Measurements from ENCODE around the gene PRPSAP2. TPM values are rescaled to one million over a fixed set of nuclear protein-coding genes. Genes with fewer than 3 reads are reported as not detected.

PRPSAP2 gene
- total and polyA plus RNA-seq, 2 of the 8 experiments (the other 6 are each of a cell fraction or from before 2014, with no cell fraction given): 28.7 to 50.5 TPM

DNA sequence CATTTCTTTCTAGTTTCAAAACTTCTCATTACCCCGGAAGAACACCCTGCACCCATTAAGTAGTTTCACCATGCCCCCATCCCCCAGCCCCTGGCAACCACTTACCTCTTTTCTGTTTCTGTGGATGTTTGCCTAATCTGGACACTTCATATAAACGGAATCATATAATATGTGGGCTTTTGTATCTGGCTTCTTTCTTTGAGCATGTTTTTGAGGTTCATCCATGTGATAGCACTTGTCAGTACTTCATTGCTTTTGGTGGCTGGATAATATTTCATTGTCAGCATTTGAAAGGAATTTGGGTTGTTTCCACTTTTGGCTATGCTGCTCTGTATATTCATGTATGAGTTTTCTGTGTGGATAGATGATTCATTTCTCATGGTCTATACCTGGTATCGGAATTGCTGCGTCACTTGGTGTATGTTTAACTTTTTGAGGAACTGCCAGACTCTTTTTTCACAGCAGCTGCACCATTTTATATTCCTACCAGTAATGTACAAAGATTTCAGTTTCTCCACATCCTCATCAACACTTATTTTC lies 64.1 kb downstream of the PRPSAP2 start:
- DNase-seq (ENCODE audit: low read depth in 1 of 2, low spot score in 2 of 2) (no peak), FAIRE-seq (no peak)
- Histone ChIP-seq H4K91ac (replicated peaks; ENCODE audit: insufficient read length, low read length) (no peak overlapping the region), H4K20me1 (replicated peaks in 1 of 2; ENCODE audit: control insufficient read depth in 1 of 2, insufficient read depth in 2 of 2, low read length in 2 of 2) (no peaks in the 10 kb centered on the region), H3K79me1 (ENCODE audit: low read depth, low read length) (peaks cover 3% of the 10 kb centered on the region; the same call in 1 of the 2 replicates), H3K23ac (ENCODE audit: insufficient read length) (no peak overlapping the region), H3K4me3 (ENCODE audit: extremely low read depth in 1 of 4, insufficient read depth in 2 of 4, low read depth in 3 of 4, low read length in 4 of 4) (no peak overlapping the region), H4K5ac (ENCODE audit: insufficient read length, low read depth, low read length) (no peak overlapping the region), H2AK5ac (ENCODE audit: low read depth, low read length) (no peak overlapping the region), H4K8ac (ENCODE audit: extremely low read depth, insufficient read depth, low read length) (no peak overlapping the region), H3K79me2 (ENCODE audit: control insufficient read depth in 1 of 2, insufficient read depth in 2 of 2, low read length in 2 of 2) (peaks cover 0 to 7% of the 10 kb centered on the region in 2 experiments; a peak in 1 of 4 replicates), H2BK15ac (ENCODE audit: low read length) (no peak overlapping the region), H3K4me1 (replicated peaks in 1 of 4; ENCODE audit: control insufficient read depth in 3 of 4, insufficient read depth in 4 of 4, low read length in 3 of 4) (no peaks in the 10 kb centered on the region), H2BK12ac (ENCODE audit: low read depth, low read length) (no peak overlapping the region), H3K27me3 (replicated peaks in 1 of 4; ENCODE audit: control insufficient read depth in 3 of 4, extremely low read depth in 1 of 4, insufficient read depth in 3 of 4, low read length in 3 of 4) (no peaks in the 10 kb centered on the region), H3K4me2 (ENCODE audit: insufficient read depth in 1 of 2, low read depth in 2 of 2, low read length in 2 of 2) (no peak overlapping the region), H3K9ac (replicated peaks in 1 of 4; ENCODE audit: extremely low read depth in 1 of 4, low read depth in 3 of 4, low read length in 3 of 4) (no peak overlapping the region), H3K9me3 (ENCODE audit: insufficient read depth in 2 of 2, low read depth in 1 of 2, low read length in 1 of 2) (no peaks in the 10 kb centered on the region), H3K27ac (ENCODE audit: low read depth, low read length) (no peak overlapping the region), H2BK20ac (ENCODE audit: low read length) (no peak overlapping the region), H2BK5ac (ENCODE audit: low read depth, low read length) (no peak overlapping the region), H3K18ac (ENCODE audit: extremely low read depth, low read length) (no peak overlapping the region), H2BK120ac (replicated peaks; ENCODE audit: low read depth, low read length) (no peak overlapping the region), H3K56ac (replicated peaks; ENCODE audit: insufficient read length, low read depth, low read length) (no peak overlapping the region), H3K36me3 (ENCODE audit: control insufficient read depth in 2 of 4, insufficient read depth in 4 of 4, low read length in 3 of 4) (peaks cover 3 to 11% (median 6%) of the 10 kb centered on the region in 4 experiments; a peak in 6 of 8 replicates), H2AFZ (ENCODE audit: low read length) (no peak overlapping the region), H3K4ac (replicated peaks; ENCODE audit: insufficient read length, low read depth, low read length) (no peak overlapping the region), H3K23me2 (ENCODE audit: low read depth, low read length) (no peaks in the 10 kb centered on the region; the same call in 1 of the 2 replicates), H3K14ac (ENCODE audit: insufficient read length) (no peak overlapping the region)
- ChIA-PET POLR2A (ENCODE audit: partially characterized antibody) (no interaction called here), CTCF (ENCODE audit: partially characterized antibody) (no interaction called here)
- TF ChIP-seq FOSL1 (IDR thresholded peaks at IDR 0.05; ENCODE audit: insufficient read depth, low read depth, low read length) (no peak), RFX5 (IDR thresholded peaks at IDR 0.05; ENCODE audit: borderline replicate concordance, low read depth, low read length) (no peak), TEAD4 (IDR thresholded peaks at IDR 0.05; ENCODE audit: low read depth, low read length) (no peak), GABPA (IDR thresholded peaks at IDR 0.05; ENCODE audit: borderline replicate concordance, insufficient read depth, low read length) (no peak), JUND (IDR thresholded peaks at IDR 0.05; ENCODE audit: low read length) (no peak), CHD1 (IDR thresholded peaks at IDR 0.05; ENCODE audit: low read depth, low read length) (no peak), GTF2F1 (IDR thresholded peaks at IDR 0.05; ENCODE audit: borderline replicate concordance, low read depth, low read length) (no peak), RNF2 (IDR thresholded peaks at IDR 0.05; ENCODE audit: borderline replicate concordance, low read depth, low read length, missing control alignments, poor library complexity, severe bottlenecking) (no peak), MAX (IDR thresholded peaks at IDR 0.05) (no peak), POU5F1 (IDR thresholded peaks at IDR 0.05; ENCODE audit: low read depth, low read length) (no peak), CREB1 (IDR thresholded peaks at IDR 0.05) (no peak)
- WGBS, 2 experiments (ENCODE audit: extremely low coverage in 1 of 2, insufficient coverage in 1 of 2, insufficient read length in 1 of 2, insufficient replicate concordance in 2 of 2, low coverage in 1 of 2, low lambda C conversion rate in 2 of 2, missing lambda C conversion rate in 1 of 2): 93% methylated on average over 4 of the region's 4 CpGs; no CpG with 5 or more reads in 1 of the 2 experiments

Data from H1 (cell line).